Nephron progenitor cell (in vitro differentiated cells): ENCODE results near the gene KLHL34.

Source experiments
- DNase-seq: peaks from one replicate; pipeline ENCODE4 v3.0.0; 2021
- H3K27ac Mint-ChIP-seq: 2 replicates; pipeline ENCODE4 v1.8.0; 2021; ENCODE audit warnings: mild to moderate bottlenecking, moderate library complexity, mixed read lengths
- H3K27me3 Mint-ChIP-seq: 2 replicates; pipeline ENCODE4 v1.8.0; 2021; ENCODE audit warnings: mild to moderate bottlenecking, low read depth, mixed read lengths; ENCODE audit not compliant: poor library complexity
- H3K36me3 Mint-ChIP-seq: 2 replicates; pipeline ENCODE4 v1.8.0; 2021; ENCODE audit warnings: low read depth, mixed read lengths
- H3K4me1 Mint-ChIP-seq: 2 replicates; pipeline ENCODE4 v1.8.0; 2021; ENCODE audit warnings: mixed read lengths
- H3K4me3 Mint-ChIP-seq: 2 replicates; pipeline ENCODE4 v1.8.0; 2021; ENCODE audit warnings: mild to moderate bottlenecking, moderate library complexity, mixed read lengths
- H3K9me3 Mint-ChIP-seq: 2 replicates; pipeline ENCODE4 v1.8.0; 2021; ENCODE audit warnings: mild to moderate bottlenecking, moderate library complexity, mixed read lengths
- TF ChIP-seq, protein P1 (sequence below): fragments of 200-600 bp; sonication (generic); IDR thresholded peaks from 2 replicates; pipeline ENCODE4 v1.5.0; 2021; ENCODE audit warnings: antibody characterized with exemption

KLHL34 gene

DNA sequence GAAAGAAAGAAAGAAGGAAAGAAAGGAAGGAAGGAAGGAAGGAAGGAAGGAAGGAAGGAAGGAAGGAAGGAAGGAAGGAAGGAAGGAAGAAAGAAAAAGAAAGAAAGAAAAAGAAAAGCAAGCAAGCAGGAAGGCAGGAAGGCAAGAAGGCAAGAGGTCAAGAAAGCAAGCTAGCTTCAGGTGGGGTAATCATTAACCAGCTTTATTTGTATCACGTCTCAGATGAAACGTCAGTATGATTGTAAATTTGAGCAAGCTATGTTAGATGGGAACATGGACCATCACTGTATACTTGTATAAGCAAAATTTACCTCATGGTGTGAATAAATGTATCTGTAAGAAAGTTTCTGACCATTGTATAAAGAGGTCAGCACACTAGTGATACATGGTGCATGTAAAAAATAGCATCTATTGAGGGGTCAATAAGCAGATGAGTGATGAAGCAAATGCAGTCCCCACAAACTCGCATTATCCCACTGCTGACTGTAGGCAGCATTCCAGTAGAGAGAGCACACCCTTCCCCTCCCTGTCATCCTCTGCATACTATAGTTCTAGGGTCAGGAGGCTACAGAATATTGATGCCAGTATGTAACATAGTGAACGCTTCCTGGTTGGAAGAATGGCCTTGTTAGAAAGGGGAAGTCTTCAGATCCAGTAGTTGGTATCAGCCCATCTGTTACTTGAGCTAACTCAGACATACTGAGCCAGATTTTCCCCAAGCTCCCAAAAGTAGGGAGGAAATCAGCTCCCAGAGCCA is 16.5 kb upstream of the KLHL34 start:
- no peak overlapping the region for H3K4me3 Mint-ChIP-seq
- no peaks in the 10 kb centered on the region for H3K36me3 Mint-ChIP-seq
- peaks cover 4% of the 10 kb centered on the region for H3K4me1 Mint-ChIP-seq
- no peaks in the 10 kb centered on the region for H3K27me3 Mint-ChIP-seq
- H3K27ac Mint-ChIP-seq = no peak overlapping the region
- TF ChIP-seq, protein P1, sequence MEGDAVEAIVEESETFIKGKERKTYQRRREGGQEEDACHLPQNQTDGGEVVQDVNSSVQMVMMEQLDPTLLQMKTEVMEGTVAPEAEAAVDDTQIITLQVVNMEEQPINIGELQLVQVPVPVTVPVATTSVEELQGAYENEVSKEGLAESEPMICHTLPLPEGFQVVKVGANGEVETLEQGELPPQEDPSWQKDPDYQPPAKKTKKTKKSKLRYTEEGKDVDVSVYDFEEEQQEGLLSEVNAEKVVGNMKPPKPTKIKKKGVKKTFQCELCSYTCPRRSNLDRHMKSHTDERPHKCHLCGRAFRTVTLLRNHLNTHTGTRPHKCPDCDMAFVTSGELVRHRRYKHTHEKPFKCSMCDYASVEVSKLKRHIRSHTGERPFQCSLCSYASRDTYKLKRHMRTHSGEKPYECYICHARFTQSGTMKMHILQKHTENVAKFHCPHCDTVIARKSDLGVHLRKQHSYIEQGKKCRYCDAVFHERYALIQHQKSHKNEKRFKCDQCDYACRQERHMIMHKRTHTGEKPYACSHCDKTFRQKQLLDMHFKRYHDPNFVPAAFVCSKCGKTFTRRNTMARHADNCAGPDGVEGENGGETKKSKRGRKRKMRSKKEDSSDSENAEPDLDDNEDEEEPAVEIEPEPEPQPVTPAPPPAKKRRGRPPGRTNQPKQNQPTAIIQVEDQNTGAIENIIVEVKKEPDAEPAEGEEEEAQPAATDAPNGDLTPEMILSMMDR = no peak
- DNase-seq = no peak
- H3K9me3 Mint-ChIP-seq = no peaks in the 10 kb centered on the region

DNA sequence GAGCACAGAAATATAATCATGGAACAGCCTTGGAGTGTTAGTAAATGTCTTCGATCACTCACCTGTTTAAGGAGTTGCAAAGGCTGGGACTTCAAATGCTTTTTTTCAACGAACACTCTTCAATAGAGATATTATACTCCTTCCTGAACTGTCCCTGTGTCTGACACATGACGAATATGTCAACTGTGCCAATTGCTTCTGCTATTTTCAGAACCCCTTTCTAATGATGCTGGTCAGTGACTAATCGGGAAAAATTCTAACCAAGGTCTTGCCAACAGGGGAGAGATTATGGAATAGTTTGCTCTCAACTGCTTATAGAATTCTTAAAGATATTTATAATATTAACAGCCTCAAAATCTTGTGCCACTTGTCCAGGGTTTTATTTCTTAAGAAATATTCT is 8.5 kb upstream of the KLHL34 start:
- TF ChIP-seq, protein P1 = no peak
- H3K4me3 Mint-ChIP-seq = no peak overlapping the region

DNA sequence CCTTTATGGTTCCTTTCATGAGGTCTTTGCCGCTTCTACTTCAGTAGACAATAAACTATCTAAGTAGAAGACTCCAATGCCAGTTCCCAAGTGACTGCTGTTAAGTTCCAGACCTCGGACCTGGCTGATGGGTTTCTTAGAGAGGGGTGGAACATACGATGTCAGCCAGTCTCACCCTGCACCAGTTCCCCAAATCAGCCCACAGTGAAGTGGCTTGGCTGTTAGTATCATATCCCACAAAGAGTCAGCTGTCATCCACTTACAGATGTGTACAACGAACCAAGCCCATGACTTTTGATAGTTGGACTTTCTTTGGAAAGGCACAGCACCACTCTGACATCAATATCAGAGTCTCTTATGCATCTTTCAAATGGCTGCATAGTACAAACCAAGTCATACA is 8.1 kb upstream of the KLHL34 start:
- no peaks in the 10 kb centered on the region for H3K27me3 Mint-ChIP-seq
- DNase-seq = no peak
- H3K9me3 Mint-ChIP-seq = no peaks in the 10 kb centered on the region
- no peaks in the 10 kb centered on the region for H3K4me1 Mint-ChIP-seq
- no peak overlapping the region for H3K27ac Mint-ChIP-seq
- TF ChIP-seq, protein P1 = no peak
- H3K4me3 Mint-ChIP-seq = no peak overlapping the region
- H3K36me3 Mint-ChIP-seq = no peaks in the 10 kb centered on the region

More for the DNA sequence above, 8.5 kb upstream of the KLHL34 start:
- Mint-ChIP-seq H3K27me3 (no peaks in the 10 kb centered on the region), H3K4me1 (no peaks in the 10 kb centered on the region), H3K36me3 (no peaks in the 10 kb centered on the region), H3K9me3 (no peaks in the 10 kb centered on the region), H3K27ac (no peak overlapping the region)
- DNase-seq = no peak

DNA sequence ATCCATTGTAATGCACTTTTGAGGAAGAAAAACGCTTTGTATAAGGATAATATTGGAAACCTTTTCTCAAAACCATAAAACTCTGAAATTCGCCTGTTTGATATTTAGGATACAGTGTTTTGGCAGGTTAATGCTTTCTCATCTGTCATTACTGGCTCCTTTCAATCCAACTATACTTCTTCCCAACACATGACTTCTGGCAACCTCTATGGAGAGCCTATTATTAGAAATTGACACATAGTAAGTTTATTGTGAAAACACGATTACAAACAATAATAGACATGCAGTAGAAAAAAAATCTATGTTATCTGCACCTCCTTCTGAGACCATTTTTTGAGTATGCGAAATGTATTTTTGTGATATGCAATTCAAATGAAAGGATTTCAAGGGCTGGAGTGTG is 4.6 kb upstream of the KLHL34 start:
- Mint-ChIP-seq H3K4me1 (no peaks in the 10 kb centered on the region), H3K27ac (no peak overlapping the region), H3K4me3 (no peak overlapping the region), H3K27me3 (no peaks in the 10 kb centered on the region), H3K9me3 (peaks cover 7% of the 10 kb centered on the region), H3K36me3 (peaks cover 7% of the 10 kb centered on the region)
- TF ChIP-seq, protein P1 = no peak
- DNase-seq = no peak

- Mint-ChIP-seq H3K4me1 (no peaks in the 10 kb centered on the region), H3K36me3 (peaks cover 11% of the 10 kb centered on the region), H3K27me3 (no peaks in the 10 kb centered on the region), H3K27ac (peak overlapping the region; percentile 24), H3K4me3 (no peak overlapping the region), H3K9me3 (peaks cover 7% of the 10 kb centered on the region)
- DNase-seq = no peak
- TF ChIP-seq, protein P1 = no peak
Observed at GRCh38 chrX:21661316-21661715, 3.2 kb upstream of the KLHL34 start.

DNA sequence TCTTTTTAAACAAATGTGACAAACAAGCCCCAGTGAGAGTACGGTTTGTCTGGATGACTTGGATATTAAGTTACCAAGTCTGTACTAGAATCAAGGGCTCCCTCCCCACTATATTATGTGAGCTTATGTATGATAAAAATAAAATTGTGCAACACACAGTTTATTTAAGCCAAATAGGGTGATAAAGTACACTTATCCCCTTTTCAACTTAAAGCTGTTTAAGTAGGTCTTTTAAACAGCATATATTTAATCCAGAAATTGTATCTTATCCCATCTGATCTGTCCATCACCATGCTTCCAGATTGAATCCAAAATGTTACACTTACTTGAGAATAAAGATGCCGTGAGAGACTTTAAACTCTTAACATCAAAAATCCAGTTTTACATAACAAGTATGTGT is 2.0 kb upstream of the KLHL34 start:
- H3K9me3 Mint-ChIP-seq = peaks cover 12% of the 10 kb centered on the region
- no peak for DNase-seq
- no peaks in the 10 kb centered on the region for H3K27me3 Mint-ChIP-seq
- no peak overlapping the region for H3K27ac Mint-ChIP-seq
- H3K36me3 Mint-ChIP-seq = peaks cover 17% of the 10 kb centered on the region
- no peak overlapping the region for H3K4me3 Mint-ChIP-seq
- TF ChIP-seq, protein P1 = no peak
- H3K4me1 Mint-ChIP-seq = no peaks in the 10 kb centered on the region
